CD4-positive, alpha-beta T cell treated with Interleukin-21 for 1 hour (primary cell): ENCODE data around the gene PFKL.
"Not testable (repeated sequence)": the region's sequence is repeated elsewhere in the genome, so short reads cannot be mapped to it uniquely, and the experiment has no call there.

Experiments used
- DNase-seq: peaks from one replicate; pipeline ENCODE4 v3.0.0-alpha.2; 2020

The PFKL gene

GRCh38 chr21:44279354-44280260 is 20.2 kb upstream of the PFKL start:
- no peak for DNase-seq

- DNase-seq = no peak
Measured at GRCh38 chr21:44281801-44282200, 18.1 kb upstream of the PFKL start.

- no peak for DNase-seq
Measured at GRCh38 chr21:44282370-44282769, 17.5 kb upstream of the PFKL start.

GRCh38 chr21:44283211-44283785 is 16.6 kb upstream of the PFKL start:
- DNase-seq = not testable (repeated sequence)

- no peak for DNase-seq
Measured at GRCh38 chr21:44283948-44284347, 15.9 kb upstream of the PFKL start.

- no peak for DNase-seq
Measured at GRCh38 chr21:44285138-44285992, 14.5 kb upstream of the PFKL start, which contains the start of gene AIRE. Gene AIRE (plus strand): TSS chr21:44285876. CDS start chr21:44286007, 131 bp downstream.

- no peak for DNase-seq
Measured at GRCh38 chr21:44286086-44286715, 13.7 kb upstream of the PFKL start.

- no peak for DNase-seq
Measured at GRCh38 chr21:44286716-44287632, 12.9 kb upstream of the PFKL start.

- no peak for DNase-seq
Measured at GRCh38 chr21:44288251-44289110, 11.4 kb upstream of the PFKL start.

- DNase-seq = no peak
Measured at GRCh38 chr21:44289381-44290010, 10.4 kb upstream of the PFKL start.

GRCh38 chr21:44290327-44291077 is 9.4 kb upstream of the PFKL start:
- DNase-seq = no peak

GRCh38 chr21:44291078-44291935 is 8.5 kb upstream of the PFKL start:
- DNase-seq = no peak

- DNase-seq = no peak
Measured at GRCh38 chr21:44291936-44292811, 7.7 kb upstream of the PFKL start.

GRCh38 chr21:44292812-44293195 is 7.0 kb upstream of the PFKL start:
- DNase-seq = no peak

- peak; percentile 67 for DNase-seq
Measured at GRCh38 chr21:44293551-44294231, 6.2 kb upstream of the PFKL start.

GRCh38 chr21:44294391-44295162 is 5.3 kb upstream of the PFKL start:
- peak; percentile 26 for DNase-seq
